ENCODE measurements around the gene S100G.

Gene S100G

GRCh38 chrX:16639966-16640365 lies 10.0 kb upstream of the S100G start:
- ChIA-PET POLR2A (no interaction called here), CTCF (no interaction called here)
- no peak overlapping the region for H3K4me3 ChIP-seq (ENCODE audit: low read depth, low read length)
- DNase-seq (ENCODE audit: low read depth, low spot score), result no peak
- TF ChIP-seq CTCF (IDR thresholded peaks at IDR 0.05; ENCODE audit: insufficient read depth, low read length, missing control alignments), result no peak

- TF ChIP-seq CTCF (IDR thresholded peaks at IDR 0.05; ENCODE audit: insufficient read depth, low read length, missing control alignments), result no peak
- ChIA-PET POLR2A (no interaction called here), CTCF (no interaction called here)
These were observed 9.1 kb upstream of the S100G start for GRCh38 chrX:16640823-16641222.

GRCh38 chrX:16643176-16643575 lies 6.8 kb upstream of the S100G start:
- no peak for TF ChIP-seq CTCF (IDR thresholded peaks at IDR 0.05; ENCODE audit: insufficient read depth, low read length, missing control alignments)
- POLR2A ChIA-PET, result interaction anchor here (0.7 to 1.1 kb wide), 3 partner anchors 9 to 181 kb away, joined by 3 read pairs; no protein-coding TSS in a partner anchor
- no peak for DNase-seq (ENCODE audit: low read depth, low spot score)
- H3K4me3 ChIP-seq (ENCODE audit: low read depth, low read length), result no peak overlapping the region
- CTCF ChIA-PET, result interaction anchor here (0.6 to 1.4 kb wide), 2 partner anchors 9 to 198 kb away, joined by 3 to 4 read pairs; no protein-coding TSS in a partner anchor

More at GRCh38 chrX:16640823-16641222, 9.1 kb upstream of the S100G start:
- no peak for DNase-seq (ENCODE audit: low read depth, low spot score)
- H3K4me3 ChIP-seq (ENCODE audit: low read depth, low read length), result no peak overlapping the region

GRCh38 chrX:16646366-16647138 lies 3.4 kb upstream of the S100G start:
- ChIA-PET POLR2A (no interaction called here), CTCF (no interaction called here)
- H3K4me3 ChIP-seq (ENCODE audit: low read depth, low read length), result no peak overlapping the region
- DNase-seq (ENCODE audit: low read depth, low spot score), result no peak
- no peak for TF ChIP-seq CTCF (IDR thresholded peaks at IDR 0.05; ENCODE audit: insufficient read depth, low read length, missing control alignments)

GRCh38 chrX:16651391-16652024 lies 1.6 kb downstream of the S100G start:
- POLR2A ChIA-PET, result interaction anchor here (1.0 kb wide), 1 partner anchor 9 kb away, joined by 3 read pairs; no protein-coding TSS in a partner anchor
- TF ChIP-seq CTCF (IDR thresholded peaks at IDR 0.05; ENCODE audit: insufficient read depth, low read length, missing control alignments), result no peak
- H3K4me3 ChIP-seq (ENCODE audit: low read depth, low read length), result no peak overlapping the region
- CTCF ChIA-PET, result interaction anchor here (0.7 to 1.1 kb wide), 3 partner anchors 8 to 529 kb away, joined by 3 read pairs; no protein-coding TSS in a partner anchor
- DNase-seq (ENCODE audit: low read depth, low spot score), result no peak

- CTCF ChIA-PET, result no interaction called here
- H3K4me3 ChIP-seq (ENCODE audit: low read depth, low read length), result no peak overlapping the region
- POLR2A ChIA-PET, result no interaction called here
- no peak for DNase-seq (ENCODE audit: low read depth, low spot score)
- TF ChIP-seq CTCF (IDR thresholded peaks at IDR 0.05; ENCODE audit: insufficient read depth, low read length, missing control alignments), result no peak
These were observed 3.5 kb downstream of the S100G start for GRCh38 chrX:16653424-16653823.

Data from AG04449 (cell line).